HL-60 (cell line): ENCODE data around the gene VAMP8.
A peak's percentile ranks its signal among the peaks of the same experiment; 100 is the strongest.
"Not testable (repeated sequence)": the region's sequence is repeated elsewhere in the genome, so short reads cannot be mapped to it uniquely, and the experiment has no call there.

ENCODE experiments used
- DNase-seq, 2 experiments: peaks; one replicate each; pipeline ENCODE4 v3.0.0-alpha.2; 2010 to 2020; ENCODE audit warnings: low read depth in 1 of 2, low spot score in 1 of 2
- H3K27ac ChIP-seq: fragments of 250-450 bp; sonication (Bioruptor Pico); replicated peaks from 2 replicates; pipeline ENCODE4 v1.5.1; 2020; ENCODE audit warnings: mild to moderate bottlenecking, moderate library complexity
- H3K27me3 ChIP-seq: fragments of 250-450 bp; sonication (Bioruptor Pico); 2 replicates; pipeline ENCODE4 v1.5.1; 2021; ENCODE audit warnings: mild to moderate bottlenecking, moderate library complexity; ENCODE audit not compliant: insufficient read depth, poor library complexity, severe bottlenecking
- H3K4me3 ChIP-seq: replicated peaks from 2 replicates; pipeline ENCODE4 v1.5.1; 2011; ENCODE audit warnings: mild to moderate bottlenecking, control low read depth, low read length; ENCODE audit not compliant: insufficient read depth
- CTCF ChIP-seq: IDR thresholded peaks from one replicate; pipeline ENCODE4 v1.5.1; 2011; ENCODE audit warnings: low read length, control low read depth, inconsistent platforms; ENCODE audit not compliant: insufficient read depth
- GABPA ChIP-seq: IDR thresholded peaks from 2 replicates; pipeline ENCODE4 v1.6.1; 2012; ENCODE audit warnings: low read depth
- POLR2AphosphoS5 ChIP-seq: IDR thresholded peaks from 2 replicates; pipeline ENCODE4 v1.6.1; 2012; ENCODE audit warnings: low read depth
- REST ChIP-seq: IDR thresholded peaks from 2 replicates; pipeline ENCODE4 v1.6.1; 2012; ENCODE audit warnings: low read depth; ENCODE audit not compliant: insufficient replicate concordance
- SPI1 ChIP-seq: IDR thresholded peaks from 2 replicates; pipeline ENCODE4 v1.6.1; 2012; ENCODE audit warnings: low read depth, mild to moderate bottlenecking, borderline replicate concordance

The VAMP8 gene

GRCh38 chr2:85602476-85603234, 25.3 kb downstream of the VAMP8 start, which contains the start of gene TMEM150A:
Gene TMEM150A (minus strand): TSS chr2:85602698. CDS start chr2:85601948, 750 bp downstream.
- TF ChIP-seq POLR2AphosphoS5 (peak; percentile 35; the same call in 1 of the 2 replicates), SPI1 (no peak)
- peak within 1 kb of the TSS; percentile 49 for H3K27ac ChIP-seq
- H3K27me3 ChIP-seq: no peaks in the 10 kb centered on the region
- DNase-seq: peak; percentile 74 to 87
- peak within 1 kb of the TSS; percentile 66 for H3K4me3 ChIP-seq

DNA sequence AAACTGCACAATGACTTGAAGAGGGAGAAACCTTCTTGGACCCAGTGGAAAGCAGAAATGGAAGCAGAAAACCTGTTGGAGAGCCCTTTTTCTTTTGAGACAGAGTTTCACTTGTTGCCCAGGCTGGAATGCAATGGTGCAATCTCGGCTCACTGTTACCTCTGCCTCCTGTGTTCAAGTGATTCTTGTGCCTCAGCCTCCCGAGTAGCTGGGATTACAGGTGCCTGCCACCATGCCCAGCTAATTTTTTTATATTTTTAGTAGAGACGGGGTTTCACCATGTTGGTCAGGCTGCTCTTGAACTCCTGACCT, 26.7 kb downstream of the VAMP8 start:
- DNase-seq, H3K27ac ChIP-seq, H3K27me3 ChIP-seq, H3K4me3 ChIP-seq: not testable (repeated sequence)

GRCh38 chr2:85604568-85605339, 27.4 kb downstream of the VAMP8 start:
- TF ChIP-seq CTCF: no peak
- 0 out of 2 replicates have a peak, but pooled peaks have one; percentile 1 for TF ChIP-seq SPI1
- no peak overlapping the region for H3K4me3 ChIP-seq
- no peaks in the 10 kb centered on the region for H3K27me3 ChIP-seq
- H3K27ac ChIP-seq: no peak overlapping the region
- DNase-seq: no peak

DNA sequence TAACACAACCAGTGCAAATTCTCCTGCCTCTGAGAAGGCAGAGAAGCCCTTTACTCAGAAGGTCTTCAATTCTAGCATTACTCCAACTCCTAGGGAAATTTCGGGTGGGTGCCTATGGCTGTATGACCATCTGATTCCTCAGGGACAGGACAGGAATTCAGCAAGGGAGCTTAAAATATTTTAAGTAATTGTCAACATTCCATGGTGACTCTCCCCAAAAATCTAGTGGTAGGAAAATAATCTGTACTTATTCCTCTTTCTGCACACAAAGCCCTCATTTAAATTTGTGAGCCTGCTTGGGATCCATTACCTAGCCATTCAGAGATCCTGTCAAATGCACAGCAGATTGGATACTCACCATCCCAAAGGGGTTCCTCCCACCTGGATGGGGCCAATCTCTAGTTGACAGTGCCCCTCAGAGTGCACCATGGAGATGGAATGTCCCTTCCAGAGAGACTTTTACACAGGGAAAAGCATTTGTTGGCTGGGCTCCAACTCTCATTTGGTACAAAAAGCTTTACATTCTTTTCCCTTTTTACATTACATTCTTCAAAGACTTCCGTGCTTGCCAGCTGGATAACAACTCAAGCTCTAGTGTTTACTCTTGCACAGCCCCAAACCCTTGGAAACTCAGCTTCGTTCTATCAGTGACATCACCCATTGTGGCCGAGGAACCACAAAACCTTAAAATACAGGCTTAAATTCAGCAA, 28.2 kb downstream of the VAMP8 start:
- no peak for DNase-seq
- no peak for TF ChIP-seq POLR2AphosphoS5
- no peak for TF ChIP-seq GABPA
- no peak for TF ChIP-seq CTCF
- TF ChIP-seq SPI1: no peak
- TF ChIP-seq REST: no peak
- Histone ChIP-seq H3K27ac (no peak overlapping the region), H3K4me3 (no peak overlapping the region), H3K27me3 (no peaks in the 10 kb centered on the region)

- no peak overlapping the region for H3K27ac ChIP-seq
- no peaks in the 10 kb centered on the region for H3K27me3 ChIP-seq
- H3K4me3 ChIP-seq: no peak overlapping the region
Measured at GRCh38 chr2:85606116-85606455, 28.7 kb downstream of the VAMP8 start.

More at GRCh38 chr2:85606116-85606455, 28.7 kb downstream of the VAMP8 start:
- no peak for DNase-seq
- TF ChIP-seq SPI1 (no peak), REST (no peak), GABPA (no peak), CTCF (no peak), POLR2AphosphoS5 (no peak)
